GM19328 (cell line): ENCODE results near the gene TRABD2B.

Experiments
- ATAC-seq: cut with Tn5 transposase; IDR thresholded peaks from one replicate; pipeline ENCODE4 v1.9.1; 2021; ENCODE audit warnings: mild to moderate bottlenecking, moderate library complexity; ENCODE audit not compliant: unreplicated experiment

The TRABD2B gene

DNA sequence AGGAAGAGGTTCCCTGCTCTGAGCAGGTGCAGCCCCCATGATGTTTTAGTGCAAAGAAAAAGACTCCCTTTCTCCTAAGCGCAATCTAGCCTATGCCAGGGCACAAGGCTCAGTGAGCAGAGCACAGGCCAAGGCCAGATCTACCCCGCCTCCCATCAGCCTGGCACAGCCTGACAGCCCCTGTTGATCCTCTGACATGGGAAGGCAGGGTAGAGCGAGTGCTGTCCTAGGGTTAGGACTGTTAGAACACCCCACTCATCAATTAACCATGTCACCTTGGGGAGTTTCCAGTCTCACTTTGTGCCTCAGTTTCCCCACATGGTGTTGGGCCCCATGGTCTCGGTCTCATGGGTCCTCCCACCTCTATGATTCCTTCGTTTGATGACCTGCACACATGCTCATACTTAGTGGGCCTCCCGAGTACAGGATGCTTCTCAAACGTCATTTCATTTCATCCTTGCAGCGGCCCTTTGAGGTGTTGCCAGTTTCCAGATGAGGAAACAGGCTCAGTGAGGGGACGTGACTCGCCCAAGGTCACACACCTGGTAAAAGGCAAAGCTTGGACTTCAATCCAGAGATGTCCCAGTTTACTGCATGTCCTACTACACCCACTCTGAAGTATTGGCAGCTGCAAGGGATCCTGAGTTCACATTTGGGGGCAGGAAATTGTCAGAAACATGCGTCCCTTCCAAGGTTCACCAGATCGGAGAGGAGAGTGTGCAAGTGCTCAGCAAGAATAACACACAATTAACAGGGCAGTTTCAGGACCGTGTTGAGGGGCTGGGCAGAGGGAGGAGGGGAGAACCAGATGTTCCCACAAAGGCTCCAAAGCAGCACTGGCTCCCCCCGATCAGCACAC, 213.3 kb downstream of the TRABD2B start:
- ATAC-seq, result no peak

DNA sequence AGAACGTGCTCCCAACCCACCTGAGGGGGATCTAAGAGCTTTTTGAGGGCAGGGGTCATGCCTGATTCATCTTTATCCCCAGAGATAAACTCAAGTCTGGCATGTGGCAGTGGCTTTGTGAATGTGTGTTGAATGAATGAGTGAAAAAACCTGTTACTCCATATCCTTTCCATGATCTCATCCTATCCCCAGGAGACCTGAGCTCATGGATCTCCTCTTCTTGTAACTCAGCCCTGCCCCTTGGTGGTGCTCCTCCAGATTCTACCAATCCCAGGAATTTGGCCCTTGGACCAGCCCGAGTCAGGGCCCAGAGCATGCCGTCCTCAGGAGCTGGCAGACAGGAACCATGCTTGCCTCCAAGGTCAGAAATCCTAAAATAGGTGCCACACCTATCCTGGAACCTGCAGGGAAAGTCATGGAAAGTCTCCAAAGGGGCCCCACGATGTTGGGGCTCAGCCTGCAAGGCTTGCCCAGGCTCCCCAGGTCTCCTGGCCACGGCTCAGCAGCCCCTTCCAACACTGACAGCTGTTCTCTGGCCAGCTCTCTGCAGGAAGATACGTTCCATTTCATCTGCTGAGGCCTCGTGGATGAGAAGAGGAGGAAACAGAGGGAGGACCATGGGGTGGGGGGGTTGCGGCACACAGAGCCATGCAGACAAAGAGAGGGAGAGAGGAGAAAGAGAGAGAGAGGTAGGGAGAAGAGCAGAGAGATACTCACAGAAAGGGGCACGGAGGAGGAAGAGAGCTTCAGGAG, 214.6 kb downstream of the TRABD2B start:
- ATAC-seq, result no peak

DNA sequence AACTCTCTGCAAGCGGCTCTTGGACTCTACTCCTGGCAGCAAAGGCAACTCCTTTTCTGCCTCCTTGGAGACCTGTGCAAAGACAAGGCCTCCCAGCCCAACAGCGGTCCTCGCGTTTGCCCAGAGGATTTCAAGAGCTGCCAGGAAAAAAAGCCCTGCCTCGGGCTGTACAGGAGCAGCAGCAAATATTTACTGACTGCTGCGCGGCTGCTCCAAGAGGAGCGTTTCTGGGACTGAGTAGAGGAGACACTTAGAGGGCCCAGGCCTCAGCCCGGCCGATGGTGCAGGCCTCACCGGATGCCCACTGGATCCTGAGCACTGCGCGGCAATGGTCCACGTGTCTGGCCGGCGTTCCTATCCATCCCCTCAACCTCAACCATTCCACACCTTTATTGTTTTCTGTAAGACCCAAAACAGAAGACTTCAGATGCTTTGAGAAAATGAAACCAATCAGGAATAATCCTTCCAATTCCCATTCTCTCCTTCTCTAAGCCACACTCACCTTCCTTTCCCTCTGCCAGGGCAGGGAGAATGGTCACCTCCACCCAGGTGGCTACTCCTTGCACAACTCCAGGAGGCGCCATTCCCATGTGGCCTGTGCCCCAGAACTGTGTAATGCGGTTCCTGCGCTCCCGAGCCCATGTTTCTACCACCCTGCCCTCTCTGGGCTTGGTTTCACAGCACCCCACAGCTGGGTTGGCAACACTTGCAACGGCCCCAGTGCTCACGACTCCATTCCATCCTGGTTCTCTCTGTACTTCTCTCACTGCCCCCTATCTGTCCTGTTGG, 215.8 kb downstream of the TRABD2B start:
- no peak for ATAC-seq

DNA sequence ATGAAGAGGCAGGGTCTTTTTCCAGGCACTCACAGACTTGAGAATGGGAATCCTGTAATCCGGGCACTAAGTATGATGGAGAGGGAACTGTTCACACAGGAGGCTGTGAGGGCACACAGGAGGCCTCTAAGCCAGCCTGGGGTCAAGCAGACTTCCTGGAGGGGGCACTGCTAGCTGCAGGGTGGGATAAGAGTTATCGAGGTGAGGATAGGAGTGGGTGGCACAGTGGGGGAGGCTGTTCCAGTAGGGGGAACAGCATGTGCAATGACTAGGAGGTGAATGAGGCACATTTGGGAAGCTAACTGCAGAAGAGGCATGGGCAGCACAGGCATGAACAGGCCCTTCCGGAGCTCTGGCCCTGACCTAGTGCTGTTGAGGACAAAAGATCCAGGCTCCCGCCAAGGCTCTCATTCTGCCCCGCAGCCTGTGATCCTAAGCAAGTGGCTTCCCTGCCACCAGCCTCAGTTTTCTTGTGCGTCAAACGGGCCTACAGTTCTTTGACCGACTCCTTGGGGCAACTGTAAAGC, 216.7 kb downstream of the TRABD2B start:
- ATAC-seq, result no peak

DNA sequence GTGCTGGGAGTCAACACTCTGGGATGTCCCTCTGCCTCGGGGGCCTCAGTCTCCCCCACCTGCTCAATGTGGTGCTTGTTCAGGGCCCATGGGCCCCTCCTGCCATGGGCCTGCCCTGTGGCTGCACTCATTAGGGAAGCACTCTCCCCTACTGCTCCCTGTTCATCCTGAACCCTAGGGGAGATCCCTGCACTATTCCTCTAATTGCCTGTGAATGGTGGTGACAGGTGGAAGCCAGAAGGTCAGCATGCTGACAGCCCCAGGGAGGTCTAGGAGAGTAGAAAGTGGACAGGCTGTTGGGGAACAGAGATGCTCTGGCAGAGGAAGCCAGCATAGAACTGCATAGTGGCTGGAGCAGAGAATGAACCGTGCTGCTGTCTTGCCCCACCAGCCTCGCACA, 217.6 kb downstream of the TRABD2B start:
- ATAC-seq, result no peak

DNA sequence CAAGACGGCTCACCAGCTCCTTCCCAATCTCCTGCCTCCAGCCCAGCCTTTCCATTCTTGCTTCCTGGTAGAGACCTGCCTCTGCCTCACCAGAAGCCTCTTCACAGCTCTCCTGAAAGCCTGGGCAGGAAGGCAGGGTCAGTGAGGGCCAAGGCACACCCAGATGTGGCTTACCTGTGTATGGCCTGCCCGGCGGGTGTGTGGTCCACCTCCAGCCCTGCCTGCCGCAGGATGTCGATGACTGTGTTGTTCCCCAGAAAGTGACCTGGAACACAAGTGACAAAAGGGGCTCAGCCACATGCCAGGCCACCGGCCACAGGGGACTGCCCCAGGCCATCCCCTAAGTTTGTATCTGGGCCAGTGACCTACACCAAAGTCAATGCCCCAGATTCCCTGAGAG, 218.9 kb downstream of the TRABD2B start:
- ATAC-seq, result no peak

DNA sequence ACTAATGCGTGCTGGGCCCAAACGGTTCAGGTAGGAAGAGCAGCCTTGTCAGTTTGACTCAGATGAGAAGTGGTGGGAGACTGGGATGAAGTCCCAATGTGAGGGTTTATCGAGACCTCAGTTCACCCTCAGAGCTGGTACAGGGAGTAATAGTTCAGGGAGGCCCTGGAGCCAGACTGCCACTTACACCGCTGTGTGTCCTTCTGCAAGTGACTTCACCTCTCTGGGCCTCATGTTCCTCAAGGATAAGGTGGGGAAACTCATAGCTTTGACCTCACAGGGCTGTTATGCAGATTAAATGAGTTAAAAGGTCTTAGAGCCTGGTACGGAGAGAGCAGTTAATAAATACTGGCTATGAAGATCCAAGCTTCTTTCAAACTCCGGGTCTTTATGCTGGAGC, 219.9 kb downstream of the TRABD2B start:
- ATAC-seq, result no peak

DNA sequence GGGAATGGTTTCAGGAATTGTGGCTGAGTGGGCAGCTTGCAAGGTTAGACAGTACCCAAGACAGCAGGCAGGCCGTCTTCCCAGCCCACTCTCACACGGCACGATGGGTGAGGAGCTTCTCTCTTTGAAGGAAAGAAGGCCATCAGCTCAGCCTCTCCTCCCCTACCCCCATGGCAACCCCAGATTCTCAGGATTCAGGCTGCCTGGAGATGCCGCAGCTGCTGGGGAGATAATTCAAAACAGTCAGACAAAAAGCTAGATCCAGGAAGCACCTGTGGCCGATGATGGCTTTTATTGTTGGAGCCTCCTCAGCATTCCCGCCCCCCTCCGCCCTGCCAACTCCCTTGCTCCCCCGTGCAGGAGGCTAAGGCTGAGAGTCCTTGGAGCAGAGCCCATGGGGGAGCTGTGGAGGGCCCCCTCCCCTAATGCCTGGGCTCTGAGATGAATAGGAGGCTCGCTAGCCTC, 220.5 kb downstream of the TRABD2B start:
- no peak for ATAC-seq

DNA sequence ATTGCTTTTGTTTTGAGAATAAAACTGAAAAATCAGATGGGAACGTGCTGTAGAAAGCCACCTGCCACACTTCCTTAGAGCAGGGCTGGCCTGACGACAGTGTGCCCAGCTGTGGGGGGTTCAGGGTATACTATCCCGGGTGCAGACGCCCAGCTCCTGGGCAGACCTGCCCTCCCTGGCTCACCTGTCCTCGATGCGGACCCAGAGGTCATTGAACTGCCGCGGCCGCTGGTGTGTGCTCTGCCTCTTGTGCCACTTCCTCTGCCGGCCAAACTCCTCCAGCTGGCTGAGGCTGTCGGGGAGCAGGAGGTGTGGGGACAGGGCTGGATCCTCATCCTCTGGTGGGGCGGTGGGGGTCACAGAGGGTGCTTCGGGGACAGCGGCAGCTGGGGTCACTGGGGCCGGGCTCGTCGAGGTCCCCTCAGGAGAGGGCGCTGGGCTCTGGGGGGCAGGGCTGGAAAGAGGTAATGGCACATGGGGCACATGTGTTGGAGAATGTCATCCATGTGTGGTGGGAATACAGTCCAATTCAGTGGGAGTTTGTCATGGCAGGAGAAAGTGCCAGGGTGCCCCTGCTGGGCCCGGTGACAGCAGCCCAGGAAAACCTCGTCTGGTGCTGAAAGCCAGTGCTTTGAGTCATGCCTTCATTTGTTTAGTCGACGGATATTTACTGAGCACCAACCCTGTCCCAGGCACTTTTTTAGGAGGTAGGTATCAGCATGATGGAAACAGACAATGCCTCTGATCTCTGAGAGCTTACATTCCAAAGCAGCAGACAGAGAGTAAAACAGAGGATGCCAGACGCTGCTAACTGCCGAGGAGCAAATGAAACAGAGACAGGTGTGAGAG, 222.0 kb downstream of the TRABD2B start:
- ATAC-seq, result no peak

DNA sequence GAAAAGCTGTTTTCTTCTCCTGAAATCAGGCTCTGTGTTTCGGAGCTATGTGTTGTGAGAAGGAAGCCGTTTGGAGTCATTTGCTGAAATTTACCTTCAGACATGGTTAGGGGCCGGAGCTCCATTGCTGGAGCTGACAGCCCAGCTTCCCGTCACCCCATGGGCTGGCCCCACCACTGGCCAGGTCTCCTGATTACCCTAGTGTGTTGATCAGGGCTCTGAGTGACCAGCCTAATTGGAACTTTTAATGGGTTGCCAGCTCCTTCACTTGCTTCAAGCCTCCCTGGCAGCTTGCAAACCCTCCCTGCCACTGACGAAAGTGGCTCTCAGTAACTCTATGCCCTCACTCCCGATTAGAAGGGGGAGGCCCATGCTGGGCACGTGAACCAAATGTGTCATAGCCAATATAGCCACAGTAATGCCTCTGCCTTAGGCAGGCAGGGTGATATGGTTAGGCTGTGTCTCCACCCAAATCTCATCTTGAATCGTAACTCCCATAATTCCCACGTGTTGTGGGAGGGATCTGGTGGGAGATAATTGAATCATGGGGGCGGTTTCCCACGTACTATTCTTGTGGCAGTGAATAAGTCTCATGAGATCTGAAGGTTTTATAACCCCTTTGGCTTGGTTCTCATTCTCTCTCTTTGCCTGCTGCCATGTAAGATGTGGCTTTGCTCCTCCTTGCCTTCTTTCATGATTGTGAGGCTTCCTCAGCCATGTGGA, 224.1 kb downstream of the TRABD2B start:
- ATAC-seq, result no peak

DNA sequence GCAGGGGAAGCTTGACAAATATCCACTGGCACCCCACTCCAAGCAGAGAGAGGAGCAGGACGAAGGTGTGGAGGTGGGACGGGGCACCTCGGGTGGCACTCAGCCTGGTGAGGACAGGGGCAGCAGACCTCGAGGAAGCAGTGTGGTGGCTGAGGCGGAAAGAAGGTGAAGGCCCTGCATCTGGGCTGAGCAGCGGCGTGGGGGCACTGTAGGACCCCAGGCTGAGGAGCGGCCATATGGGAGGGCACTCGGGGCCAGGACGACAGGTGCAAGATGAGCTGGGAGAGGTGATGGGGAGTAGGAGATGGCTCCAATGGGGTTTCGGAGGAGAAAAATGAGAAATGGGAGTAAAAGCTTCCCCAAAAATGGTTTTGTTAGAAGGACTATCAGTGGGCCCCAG, 224.9 kb downstream of the TRABD2B start:
- ATAC-seq, result no peak

DNA sequence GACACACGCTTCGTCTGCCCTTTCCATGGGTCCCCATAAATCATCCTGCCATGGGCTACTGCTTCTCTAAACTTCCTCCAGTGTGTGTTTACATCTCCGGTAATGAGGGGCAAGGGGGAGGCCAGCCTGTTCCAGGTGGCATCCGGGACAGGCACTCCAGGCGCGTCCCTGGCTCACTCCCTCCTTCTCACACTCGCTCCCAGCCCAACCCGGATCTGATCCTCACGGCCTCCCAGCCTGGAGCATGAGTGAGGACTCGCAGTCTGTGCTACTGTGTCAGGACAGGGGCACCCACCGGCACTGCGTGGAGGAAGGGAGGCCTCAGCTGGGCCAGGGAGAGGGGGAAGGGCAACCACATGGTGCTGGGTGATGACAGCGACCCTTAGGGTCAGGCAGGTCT, 225.4 kb downstream of the TRABD2B start:
- ATAC-seq, result no peak

DNA sequence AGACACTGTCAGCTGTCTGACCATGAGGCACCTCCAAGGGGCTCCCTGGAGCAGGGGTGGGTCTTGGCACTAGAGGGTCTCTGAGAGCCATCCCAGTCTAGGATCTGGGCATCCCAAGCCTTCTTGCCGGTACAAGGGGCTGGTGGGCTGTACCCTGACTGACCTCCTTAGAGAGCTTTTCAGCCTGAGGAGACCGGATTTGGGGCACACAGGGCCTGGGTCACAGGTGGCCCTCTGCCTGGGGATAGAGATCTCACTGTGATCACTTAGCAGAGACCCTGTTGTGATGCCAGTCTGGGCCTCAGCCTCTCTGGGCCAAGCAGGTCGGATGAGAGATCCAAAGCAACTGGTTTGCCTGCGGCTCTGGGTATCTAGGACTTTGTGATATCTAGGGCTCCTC, 227.2 kb downstream of the TRABD2B start:
- no peak for ATAC-seq

DNA sequence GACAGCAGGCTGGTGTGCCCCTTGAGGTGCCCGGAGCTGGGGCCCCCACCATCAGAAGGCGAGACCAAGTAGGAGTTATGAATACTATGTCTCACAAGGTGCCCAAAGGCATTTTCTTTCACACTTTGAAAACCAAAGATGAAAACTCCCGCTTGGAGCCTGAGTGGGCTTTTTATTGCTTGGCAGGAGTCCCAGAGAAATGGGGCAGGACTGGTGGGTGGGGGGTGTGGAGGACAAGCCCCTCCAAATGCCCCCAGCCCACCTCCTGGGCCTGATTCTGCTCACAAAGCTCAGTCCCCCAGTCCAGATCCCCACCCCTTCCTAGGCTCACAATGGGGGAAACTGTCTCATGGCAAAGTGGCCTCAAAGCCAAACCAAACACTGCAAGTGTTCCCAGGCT, 227.9 kb downstream of the TRABD2B start:
- ATAC-seq, result no peak

DNA sequence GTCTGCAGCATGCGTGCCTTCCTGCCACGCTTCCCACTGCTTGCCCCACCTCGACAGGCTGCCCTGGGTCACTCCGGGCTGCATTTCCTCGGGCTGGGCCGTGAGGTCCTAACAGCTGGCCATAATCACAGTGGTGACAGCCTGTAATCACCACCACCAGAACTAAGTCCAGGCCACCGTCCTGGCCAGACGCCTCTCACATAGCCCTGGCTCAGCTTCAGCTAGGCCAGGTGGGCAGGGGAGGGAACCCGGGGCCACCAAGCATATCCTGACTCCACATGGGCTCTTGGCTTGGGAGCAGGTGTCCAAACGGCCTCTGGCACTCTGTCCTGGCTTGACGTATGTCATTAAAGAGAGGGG, 229.5 kb downstream of the TRABD2B start:
- no peak for ATAC-seq

DNA sequence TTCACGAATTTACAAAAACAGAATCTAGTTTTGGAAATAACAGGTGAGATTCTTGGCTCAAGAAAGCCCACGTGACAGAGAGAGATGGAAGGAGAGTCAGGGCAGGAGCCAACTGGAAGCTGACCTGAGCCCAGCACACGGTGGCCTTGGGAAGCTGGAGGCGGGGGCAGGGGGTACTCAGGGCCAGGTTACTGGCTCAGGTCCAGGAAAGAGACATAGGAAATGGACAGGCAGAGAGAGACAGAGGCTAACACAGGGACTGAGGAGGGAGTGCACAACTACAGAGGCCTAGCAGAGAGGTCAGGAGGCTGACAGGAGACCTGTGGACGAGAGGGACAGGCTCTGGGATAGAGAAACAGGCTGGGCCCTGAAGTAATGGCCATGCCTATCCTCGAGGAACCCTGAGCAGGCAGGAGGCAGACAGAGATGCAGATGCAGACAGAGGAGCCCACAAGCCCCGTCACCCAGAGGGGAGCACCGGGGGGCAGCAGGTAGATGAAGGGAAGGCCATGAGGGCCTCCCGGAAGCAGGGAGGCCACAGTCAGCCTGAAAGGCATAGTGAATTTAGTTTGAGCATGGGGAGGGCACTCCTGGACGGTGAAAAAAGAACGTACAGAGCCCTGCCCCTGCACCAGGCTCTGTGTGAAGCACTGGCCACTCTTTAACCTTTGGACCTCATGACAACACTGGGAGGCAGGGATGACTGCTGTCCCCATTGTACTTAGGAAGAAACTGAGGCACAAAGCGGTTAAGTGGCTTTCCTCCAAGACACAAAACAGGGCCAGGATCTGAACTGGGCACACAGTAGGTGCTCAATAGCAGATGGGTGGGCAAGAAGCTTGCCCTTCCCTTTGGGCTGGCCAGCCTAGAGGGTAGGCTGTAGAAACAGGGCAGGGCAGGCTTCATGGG, 230.1 kb downstream of the TRABD2B start:
- ATAC-seq, result no peak

DNA sequence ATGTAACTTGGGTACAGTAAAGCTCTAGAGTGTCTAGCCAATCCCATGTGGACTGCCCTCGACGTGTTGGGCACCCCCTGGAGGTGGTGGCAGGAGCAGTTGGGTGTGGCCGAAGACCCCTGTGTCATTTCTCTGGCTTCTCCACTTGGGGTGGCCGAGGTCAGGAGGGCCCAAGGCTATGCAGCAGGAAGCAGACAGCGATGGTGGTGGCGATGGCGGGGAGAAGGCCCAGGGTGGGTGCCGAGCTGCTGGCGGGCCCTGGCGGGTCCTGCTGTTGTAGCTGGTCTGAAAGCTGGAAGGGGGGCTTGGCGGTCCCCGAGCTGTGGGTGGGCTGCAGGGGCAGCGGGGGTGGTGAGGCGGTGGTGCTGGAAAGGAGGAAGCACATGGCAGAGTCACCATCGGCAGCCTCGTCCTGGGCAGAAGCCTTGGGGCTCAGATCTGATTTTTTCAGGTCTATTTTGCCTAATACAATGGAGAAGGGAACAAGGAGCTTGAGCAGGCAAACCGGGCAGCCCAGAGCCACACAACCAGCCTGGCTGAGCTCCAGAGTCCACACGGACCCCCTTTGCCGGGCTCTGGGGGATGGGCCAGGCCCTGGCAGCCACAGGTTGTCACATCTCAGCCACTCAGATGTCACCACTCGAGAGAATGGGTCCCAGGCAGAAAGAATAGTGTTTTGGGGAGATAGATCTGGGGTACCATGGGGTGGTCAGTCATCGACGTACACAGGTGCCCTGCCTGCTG, 231.3 kb downstream of the TRABD2B start:
- no peak for ATAC-seq

DNA sequence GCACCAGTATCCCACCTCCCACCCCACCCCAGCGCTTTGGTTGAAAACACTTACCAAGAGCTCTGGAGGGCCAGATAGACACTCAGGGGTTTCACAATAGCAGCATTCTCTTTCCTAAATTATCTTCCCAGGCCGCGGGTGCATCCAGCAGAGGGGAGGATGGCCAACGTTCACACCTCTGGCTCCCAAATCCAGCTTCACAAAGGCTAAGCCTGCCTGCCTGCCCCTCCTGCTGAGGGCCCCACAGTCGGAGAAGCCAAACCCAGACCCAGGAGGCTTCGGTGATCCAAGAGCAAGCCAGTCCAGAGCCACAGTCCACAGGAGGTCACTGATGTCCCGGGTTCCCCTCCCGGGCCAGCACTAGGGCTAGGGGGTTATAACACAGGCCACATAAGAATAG, 231.9 kb downstream of the TRABD2B start:
- no peak for ATAC-seq
